Gastrocnemius medialis (tissue), 4 donors: ENCODE measurements around the gene ST6GAL2.

Experiments
- CTCF ChIP-seq, 5 experiments: fragments of 450-650 bp in 3 of 5; fragments of 200-600 bp in 2 of 5; sonication (generic) in 2 of 5; IDR thresholded peaks in 4 of 5; conservative IDR thresholded peaks in 1 of 5; 1 replicate in 4 of 5; 2 replicates in 1 of 5; pipeline ENCODE4 v1.5.1; 2016 to 2019; ENCODE audit warnings: antibody characterized with exemption in 5 of 5, mild to moderate bottlenecking in 3 of 5, moderate library complexity in 3 of 5
- POLR2A ChIP-seq, 2 donors: fragments of 450-650 bp; IDR thresholded peaks; one replicate each; pipeline ENCODE4 v1.6.1; 2017; ENCODE audit warnings: antibody characterized with exemption in 2 of 2, mild to moderate bottlenecking in 2 of 2, moderate library complexity in 2 of 2

GRCh38 chr2:106797494-106797893 lies 88.5 kb downstream of the ST6GAL2 start:
- TF ChIP-seq CTCF (IDR thresholded peaks at IDR 0.05 in 4 of 5, conservative IDR thresholded peaks at IDR 0.05 in 1 of 5) = no peak
- no peak for TF ChIP-seq POLR2A (IDR thresholded peaks at IDR 0.05)
